Measurements from ENCODE around the gene ATOSB. TPM values are rescaled to one million over a fixed set of nuclear protein-coding genes. Genes with fewer than 3 reads are reported as not detected.

The ATOSB gene
- total and polyA plus RNA-seq, 9 of the 15 experiments (the other 6 are each of a cell fraction or from before 2014, with no cell fraction given) = 0.45 to 8.0 (median 4.2) TPM

GRCh38 chr9:35163413-35163812 is 47.8 kb upstream of the ATOSB start:
- H3K4me3 ChIP-seq = no peak overlapping the region; the same call in 1 of the 2 replicates
- peaks cover 4 to 6% of the 10 kb centered on the region in 2 experiments; a peak in 4 of 5 replicates for H3K4me1 ChIP-seq (replicated peaks in 1 of 2; ENCODE audit: control insufficient read depth in 2 of 2, insufficient read depth in 2 of 2, low read length in 2 of 2)
- no peaks in the 10 kb centered on the region for H3K9me3 ChIP-seq (replicated peaks; ENCODE audit: control insufficient read depth, insufficient read depth, low read depth, low read length)
- no peak for FAIRE-seq
- DNase-seq (ENCODE audit: extremely low read depth in 1 of 4, low spot score in 3 of 4) = no peak
- ChIA-PET POLR2A (no interaction called here), CTCF (ENCODE audit: low intra/inter-chr PET ratio) (no interaction called here)
- no peaks in the 10 kb centered on the region for H4K20me1 ChIP-seq (replicated peaks; ENCODE audit: control insufficient read depth, insufficient read depth, low read length)
- 0 out of 4 replicates have a peak overlapping the region, but pooled peaks of 1 of the 2 experiments have one; percentile 73 for H3K9ac ChIP-seq (ENCODE audit: insufficient read depth in 1 of 2, low read depth in 2 of 2, low read length in 2 of 2)
- BruUV-seq (replicated peaks) = no TSS peak
- no peak overlapping the region for H3K27ac ChIP-seq (ENCODE audit: extremely low read depth, low read depth, low read length)
- H3K9me1 ChIP-seq (ENCODE audit: control insufficient read depth, insufficient read depth, low read length) = no peaks in the 10 kb centered on the region
- H3K4me2 ChIP-seq (ENCODE audit: insufficient read depth, low read length) = peak overlapping the region; percentile 95; the same call in 1 of the 2 replicates
- no peaks in the 10 kb centered on the region for H3K36me3 ChIP-seq (ENCODE audit: control insufficient read depth, insufficient read depth, low read length)
- peaks cover 12% of the 10 kb centered on the region; the same call in 1 of the 3 replicates for H3K79me2 ChIP-seq (ENCODE audit: control insufficient read depth, insufficient read depth, low read length)
- ATAC-seq = no peak
- WGBS (ENCODE audit: insufficient coverage, low coverage, missing lambda C conversion rate) = 40% methylated on average over 3 of the region's 3 CpGs
- H3K27me3 ChIP-seq (ENCODE audit: control insufficient read depth in 2 of 2, insufficient read depth in 2 of 2, low read length in 2 of 2) = no peaks in the 10 kb centered on the region
- intact Hi-C loops (cut with micrococcal nuclease) = loop anchor here (5.0 kb wide), 1 partner anchor 46 kb away; the partner anchor contains the start of gene ATOSB
- in situ Hi-C loops (cut with MboI) = no loop called here
- H2AFZ ChIP-seq (ENCODE audit: low read depth, low read length) = no peak overlapping the region
- no peak for TF ChIP-seq ZBTB5 (IDR thresholded peaks at IDR 0.05)
- TF ChIP-seq REST (IDR thresholded peaks at IDR 0.05; ENCODE audit: borderline replicate concordance) = no peak
- TF ChIP-seq REST (CRISPR knock-in tag; IDR thresholded peaks at IDR 0.05; ENCODE audit: low read depth) = no peak
- no peak for TF ChIP-seq HINFP (tag; conservative IDR thresholded peaks at IDR 0.05; ENCODE audit: low read depth)
- TF ChIP-seq POLR2H (tag; IDR thresholded peaks at IDR 0.05; ENCODE audit: low read depth) = no peak
- TF ChIP-seq THRB (CRISPR knock-in tag; conservative IDR thresholded peaks at IDR 0.05) = no peak
- TF ChIP-seq FOSL1 (tag; conservative IDR thresholded peaks at IDR 0.05) = no peak
- no peak for TF ChIP-seq NFIX (CRISPR knock-in tag; IDR thresholded peaks at IDR 0.05; ENCODE audit: low read depth)
- no peak for TF ChIP-seq MBD2 (IDR thresholded peaks at IDR 0.05; ENCODE audit: borderline replicate concordance, low read depth)
